22Rv1 (cell line): Measurements from ENCODE around the gene BMAL1.

Source experiments
- H3K27ac ChIP-seq: fragments of 450-650 bp; 2 replicates; pipeline ENCODE4 v1.5.1; 2017
- CTCF ChIP-seq: fragments of 450-650 bp; IDR thresholded peaks from 2 replicates; pipeline ENCODE4 v1.5.1; 2017; ENCODE audit warnings: mild to moderate bottlenecking
- ZFX ChIP-seq: fragments of 450-650 bp; IDR thresholded peaks from 2 replicates; pipeline ENCODE4 v1.6.1; 2017; ENCODE audit warnings: antibody characterized with exemption, borderline replicate concordance

The BMAL1 gene

DNA sequence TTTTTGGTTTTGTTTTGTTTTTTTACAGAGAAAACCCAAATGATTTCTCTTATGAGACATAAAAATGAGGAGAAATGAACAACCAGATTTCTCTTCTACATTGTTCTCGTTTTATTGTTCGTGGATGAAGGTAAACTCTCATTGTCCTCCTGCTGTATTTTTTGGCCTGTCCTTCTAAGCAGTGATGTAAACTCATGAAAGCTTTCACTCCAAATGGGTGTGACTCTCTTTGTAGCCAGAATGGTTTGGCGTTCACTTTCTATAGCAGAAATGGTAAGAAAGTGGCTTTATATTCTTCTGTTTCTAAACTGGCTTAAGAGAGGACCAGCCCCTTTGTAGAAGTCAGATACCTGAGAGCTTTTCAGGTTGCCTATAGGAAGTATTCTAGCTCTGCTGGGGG, 15.5 kb upstream of the BMAL1 start:
- TF ChIP-seq ZFX (no peak), CTCF (no peak)
- no peak overlapping the region for H3K27ac ChIP-seq

GRCh38 chr11:13268791-13269190, 8.8 kb upstream of the BMAL1 start:
- TF ChIP-seq CTCF (no peak), ZFX (no peak)
- no peak overlapping the region for H3K27ac ChIP-seq

DNA sequence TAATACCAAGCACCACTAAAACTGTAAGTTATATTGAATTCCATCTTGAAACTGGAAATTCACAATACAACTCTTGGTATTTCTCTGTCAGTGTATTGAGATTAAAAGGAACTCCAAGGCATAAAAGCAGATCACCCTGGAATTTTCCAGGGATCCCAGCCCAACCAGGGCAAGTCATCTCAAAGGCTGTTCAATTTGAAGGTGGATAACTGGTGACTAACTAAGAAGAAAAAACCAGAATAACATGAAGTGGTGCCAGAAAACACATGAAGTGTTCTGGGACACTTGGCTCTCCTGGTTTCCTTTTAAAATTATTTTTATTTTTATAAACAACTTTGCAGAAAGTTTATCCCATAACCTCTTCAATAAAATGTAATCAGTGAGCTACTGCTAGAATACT, 7.8 kb upstream of the BMAL1 start:
- H3K27ac ChIP-seq = no peak overlapping the region
- TF ChIP-seq ZFX (no peak), CTCF (no peak)

DNA sequence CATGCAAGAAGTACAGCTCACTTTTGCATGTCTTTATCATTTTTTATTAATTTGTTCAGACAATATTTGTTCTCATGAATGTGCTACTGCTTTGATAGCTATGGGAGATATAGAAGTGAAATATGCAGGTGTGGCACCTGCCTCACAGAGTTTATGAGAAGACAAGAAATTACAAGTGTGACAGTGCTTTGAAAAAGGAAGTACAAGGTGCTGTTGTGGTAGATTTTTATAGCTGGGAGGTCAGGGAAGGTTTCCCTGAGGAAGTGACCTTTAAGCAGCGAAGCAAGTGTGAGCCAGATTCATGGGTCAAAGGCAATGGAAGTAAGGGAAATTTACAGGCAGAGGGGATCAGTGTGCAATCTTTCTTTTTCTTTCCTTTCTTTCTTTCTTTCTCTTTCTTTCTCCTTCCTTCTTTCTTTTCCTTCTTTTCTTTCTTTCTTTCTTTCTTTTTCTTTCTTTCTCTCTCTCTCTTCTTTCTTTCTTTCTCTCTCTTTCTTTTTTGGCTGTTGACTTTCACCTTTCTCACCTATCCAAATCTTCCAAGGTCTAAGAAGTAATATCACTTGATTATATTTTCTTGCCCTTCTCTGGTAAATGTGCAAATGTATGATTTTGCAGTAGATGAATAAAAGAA, 6.4 kb upstream of the BMAL1 start:
- TF ChIP-seq CTCF = no peak
- no peak for TF ChIP-seq ZFX
- no peak overlapping the region for H3K27ac ChIP-seq

DNA sequence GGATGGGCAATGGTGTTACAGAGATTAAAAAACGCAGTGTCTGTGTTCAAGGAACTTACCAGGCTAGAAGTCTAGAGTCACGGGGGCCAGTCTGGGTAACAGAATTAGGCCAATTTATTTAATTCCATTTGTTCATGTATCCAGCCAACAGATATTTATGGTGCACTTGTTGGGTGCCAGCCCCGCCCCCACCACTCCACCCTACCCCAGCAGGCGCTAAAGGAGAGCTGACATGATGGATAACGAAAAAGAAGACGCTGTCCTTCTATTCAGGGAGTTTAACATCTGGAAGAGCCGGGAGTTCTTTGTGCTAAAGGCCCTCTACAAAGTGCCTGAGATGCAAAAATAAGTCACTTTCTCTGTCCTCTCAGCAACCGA, 1.1 kb upstream of the BMAL1 start:
- TF ChIP-seq CTCF (no peak), ZFX (no peak)
- peak overlapping the region; percentile 72 for H3K27ac ChIP-seq

GRCh38 chr11:13276832-13277767, 490 bp upstream of the BMAL1 start:
- H3K27ac ChIP-seq = peak overlapping the region; percentile 72
- TF ChIP-seq CTCF (no peak), ZFX (no peak)
